HG03457 (cell line): ENCODE data around the gene SLC38A5.
"Not testable (repeated sequence)": the region's sequence is repeated elsewhere in the genome, so short reads cannot be mapped to it uniquely, and the experiment has no call there.

Source experiments
- ATAC-seq: cut with Tn5 transposase; IDR thresholded peaks from one replicate; pipeline ENCODE4 v1.9.1; 2021; ENCODE audit warnings: moderate number of reproducible peaks; ENCODE audit not compliant: unreplicated experiment

SLC38A5 gene

GRCh38 chrX:48470110-48470832 lies at the start of gene SLC38A5:
SLC38A5 (minus strand) TSS chrX:48470260; CDS start chrX:48467924, 2,336 bp downstream.
- ATAC-seq, result no peak

- ATAC-seq, result not testable (repeated sequence)
These were observed 49.4 kb upstream of the SLC38A5 start for GRCh38 chrX:48519481-48519880.

DNA sequence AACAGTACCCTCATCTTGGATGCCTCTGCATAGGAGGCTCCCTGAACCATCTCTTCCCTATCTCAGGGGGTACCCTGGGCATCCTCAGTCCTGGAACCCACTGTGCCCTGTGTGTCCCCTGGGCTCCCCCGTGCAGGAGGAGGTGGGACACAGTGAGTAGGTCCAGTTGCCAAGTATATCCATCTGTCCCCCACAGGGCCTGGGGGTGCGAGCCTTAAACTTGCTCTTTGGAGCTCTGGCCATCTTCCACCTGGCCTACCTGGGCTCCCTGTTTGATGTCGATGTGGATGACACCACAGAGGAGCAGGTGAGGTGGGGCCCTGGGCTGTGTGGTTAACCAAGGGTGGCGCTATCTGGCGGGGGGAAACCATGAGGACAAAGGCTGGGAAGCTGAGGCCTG lies 46.9 kb upstream of the SLC38A5 start:
- no peak for ATAC-seq

GRCh38 chrX:48516285-48516684 lies 46.2 kb upstream of the SLC38A5 start:
- ATAC-seq, result no peak

DNA sequence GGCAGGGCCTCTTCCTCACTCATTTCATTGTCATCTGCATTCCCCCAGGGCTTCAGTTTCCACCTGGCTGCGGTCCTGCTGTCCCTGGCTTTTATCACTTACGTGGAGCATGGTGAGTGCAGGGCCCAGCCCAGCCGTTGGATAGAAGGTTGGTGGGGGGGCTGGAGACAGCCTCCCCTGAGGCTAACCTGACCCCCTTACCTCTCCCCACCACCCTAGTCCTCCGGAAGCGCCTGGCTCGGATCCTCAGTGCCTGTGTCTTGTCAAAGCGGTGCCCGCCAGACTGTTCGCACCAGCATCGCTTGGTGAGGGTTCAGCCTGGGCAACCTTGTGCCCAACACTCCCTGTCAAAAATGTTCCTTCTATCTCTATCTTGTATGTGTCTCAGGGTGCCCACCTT lies 45.8 kb upstream of the SLC38A5 start:
- ATAC-seq, result no peak

GRCh38 chrX:48514868-48515460 lies 44.9 kb upstream of the SLC38A5 start:
- ATAC-seq, result no peak

GRCh38 chrX:48514126-48514806 lies 44.2 kb upstream of the SLC38A5 start:
- ATAC-seq, result no peak

GRCh38 chrX:48513670-48514069 lies 43.6 kb upstream of the SLC38A5 start:
- ATAC-seq, result no peak

- no peak for ATAC-seq
These were observed 42.4 kb upstream of the SLC38A5 start for GRCh38 chrX:48512371-48512935.

DNA sequence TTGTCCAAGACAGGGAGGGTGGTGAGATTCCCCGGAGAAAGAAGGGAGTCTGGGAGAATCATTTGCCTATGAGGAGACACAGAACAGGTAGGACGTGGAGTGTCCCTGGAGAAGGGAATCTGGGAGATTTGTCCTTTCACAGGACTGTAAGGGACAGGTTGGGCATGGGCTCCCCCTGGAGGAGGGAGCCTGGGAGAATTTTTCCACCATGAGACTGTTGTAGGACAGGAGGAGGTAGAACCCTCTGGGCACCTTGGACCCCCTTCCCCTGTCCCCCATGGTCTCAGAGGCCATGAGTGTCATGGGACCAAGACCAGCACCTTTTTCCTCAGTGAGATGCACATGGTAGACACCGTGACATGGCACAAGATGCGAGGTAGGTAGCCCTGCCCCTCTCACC lies 41.5 kb upstream of the SLC38A5 start:
- no peak for ATAC-seq

DNA sequence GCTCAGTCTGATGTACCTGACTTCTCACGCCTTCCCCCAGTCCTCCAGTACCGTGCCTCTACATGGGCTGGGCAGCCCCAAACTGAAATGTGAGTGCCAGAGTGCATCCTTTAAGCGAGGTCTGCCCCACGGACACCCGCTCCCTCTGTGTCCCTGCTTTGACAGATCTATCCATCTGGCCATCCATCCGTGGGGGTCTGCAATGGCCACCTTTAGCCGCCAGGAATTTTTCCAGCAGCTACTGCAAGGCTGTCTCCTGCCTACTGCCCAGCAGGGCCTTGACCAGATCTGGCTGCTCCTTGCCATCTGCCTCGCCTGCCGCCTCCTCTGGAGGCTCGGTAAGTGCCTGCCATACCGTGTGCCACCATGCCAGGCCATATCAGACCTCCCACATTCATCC lies 39.6 kb upstream of the SLC38A5 start:
- ATAC-seq, result no peak

DNA sequence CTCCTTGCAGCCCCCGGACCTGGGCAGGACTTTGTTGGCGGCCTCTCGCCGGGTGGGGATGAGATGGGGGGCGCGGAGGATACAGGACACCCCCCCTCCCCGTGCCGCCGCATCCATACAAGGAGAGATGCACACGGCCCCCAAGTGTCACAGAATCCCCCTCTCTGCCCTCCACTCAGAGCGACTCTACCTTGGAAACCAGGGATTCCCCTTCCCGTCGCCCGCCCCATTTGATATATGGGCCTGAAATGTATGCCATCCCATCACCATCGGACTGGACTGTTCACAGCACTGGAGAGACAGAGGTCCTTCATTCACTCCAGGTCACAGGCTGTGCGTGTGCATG lies 39.2 kb upstream of the SLC38A5 start:
- ATAC-seq, result no peak

DNA sequence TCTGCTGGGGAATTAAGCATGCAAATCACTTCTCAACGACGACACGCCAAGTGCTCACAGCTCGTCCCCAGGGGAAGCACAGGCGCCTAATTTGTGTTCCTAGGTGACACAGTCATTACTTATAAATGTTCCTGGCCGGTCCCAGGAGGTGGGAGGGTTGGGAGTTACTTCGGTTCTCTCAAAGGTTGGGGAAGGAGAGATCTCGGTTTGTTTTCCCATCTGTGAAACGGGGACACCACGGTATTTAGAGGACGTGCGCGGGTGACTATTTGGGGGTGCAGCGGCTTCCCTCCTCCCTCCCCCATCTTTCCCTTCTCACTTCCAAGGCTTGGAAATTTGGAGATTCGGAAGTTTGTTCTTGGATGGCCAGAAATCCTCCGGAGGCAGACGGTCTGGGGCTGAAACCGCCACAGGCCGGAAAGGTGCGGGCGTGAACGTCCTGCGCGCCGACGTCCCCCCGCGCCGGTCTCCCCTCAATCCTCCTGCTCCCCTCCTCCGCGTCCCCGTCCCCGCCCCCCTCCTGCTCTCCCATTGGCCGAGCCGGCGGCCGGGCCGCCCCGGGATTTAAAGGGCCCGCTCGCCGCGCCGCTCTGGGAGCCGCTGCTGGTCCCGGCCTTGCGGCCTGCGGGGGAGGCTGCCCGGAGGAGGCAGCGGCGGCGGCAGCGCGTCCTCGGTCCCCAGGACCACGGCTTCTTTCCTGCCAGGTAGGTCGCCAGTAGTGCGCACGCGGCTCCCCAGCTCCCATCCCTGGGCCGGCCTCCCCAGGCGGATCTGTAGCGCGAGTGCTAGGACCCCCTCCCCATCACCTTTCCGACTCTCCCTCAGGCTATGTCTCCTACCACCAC lies 38.6 kb upstream of the SLC38A5 start, which contains the start of gene PORCN:
Gene PORCN (plus strand): TSS at position 593 of the 845 bp plus-strand sequence. CDS start 829 bp downstream, outside the sequence.
- ATAC-seq, result peak; percentile 48

DNA sequence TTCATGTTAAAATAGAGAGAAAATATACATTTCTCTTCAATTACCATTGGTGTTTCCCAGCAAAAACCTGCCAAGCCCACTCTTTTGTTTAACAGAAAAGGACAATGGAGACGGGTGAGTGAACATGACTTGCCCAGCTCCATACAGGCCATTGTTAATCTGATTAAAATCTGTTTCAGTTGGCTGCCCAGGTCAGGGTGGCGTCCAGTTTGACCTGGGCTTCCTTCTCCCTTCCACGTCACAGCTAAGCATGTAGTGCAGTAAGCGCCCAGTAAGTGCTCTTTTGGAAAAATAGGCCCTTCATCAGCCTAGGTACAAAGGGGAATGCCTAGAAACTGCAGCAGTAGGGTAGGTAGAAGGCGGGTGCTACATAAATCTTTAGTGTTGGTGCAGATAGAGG lies 37.2 kb upstream of the SLC38A5 start:
- ATAC-seq, result no peak

- ATAC-seq, result no peak
These were observed 35.4 kb upstream of the SLC38A5 start for GRCh38 chrX:48505481-48505880.

DNA sequence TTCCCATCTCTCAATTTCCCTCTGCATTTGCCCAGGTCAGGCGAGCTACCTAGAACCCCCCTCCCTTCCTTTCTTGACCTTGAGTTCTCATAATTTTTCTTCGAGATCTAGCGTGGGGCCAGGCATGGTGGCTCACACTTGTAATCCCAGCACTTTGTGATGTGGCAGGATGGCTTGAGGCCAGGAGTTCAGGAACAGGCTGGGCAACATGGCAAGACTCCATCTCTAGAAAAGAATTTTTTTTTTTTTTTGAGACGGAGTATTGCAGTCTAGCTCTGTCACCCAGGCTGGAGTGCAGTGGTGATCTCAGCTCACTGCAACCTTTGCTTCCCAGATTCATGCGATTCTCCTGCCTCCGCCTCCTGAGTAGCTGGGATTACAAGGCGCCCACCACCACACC lies 34.2 kb upstream of the SLC38A5 start:
- no peak for ATAC-seq

DNA sequence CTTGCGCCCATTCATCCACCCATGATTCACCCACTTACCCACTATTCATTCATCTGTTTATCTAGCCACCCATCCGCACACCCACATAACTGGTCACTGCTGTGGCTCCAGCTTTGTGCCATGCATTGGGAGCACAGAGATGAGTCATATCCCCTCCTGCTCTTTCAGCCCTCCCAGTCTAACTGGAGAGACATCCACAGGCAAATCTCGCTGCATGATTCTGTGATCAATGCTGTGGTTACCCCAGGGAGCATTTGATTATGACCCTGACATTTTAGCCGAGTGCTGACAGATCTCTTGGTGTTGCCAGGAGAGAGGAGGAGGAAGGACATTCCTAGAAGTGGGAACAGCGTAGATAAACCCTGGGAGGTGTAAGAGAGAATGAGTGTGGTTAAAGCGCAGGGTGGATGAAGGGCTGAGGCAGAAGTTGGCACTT lies 28.3 kb upstream of the SLC38A5 start:
- ATAC-seq, result no peak

DNA sequence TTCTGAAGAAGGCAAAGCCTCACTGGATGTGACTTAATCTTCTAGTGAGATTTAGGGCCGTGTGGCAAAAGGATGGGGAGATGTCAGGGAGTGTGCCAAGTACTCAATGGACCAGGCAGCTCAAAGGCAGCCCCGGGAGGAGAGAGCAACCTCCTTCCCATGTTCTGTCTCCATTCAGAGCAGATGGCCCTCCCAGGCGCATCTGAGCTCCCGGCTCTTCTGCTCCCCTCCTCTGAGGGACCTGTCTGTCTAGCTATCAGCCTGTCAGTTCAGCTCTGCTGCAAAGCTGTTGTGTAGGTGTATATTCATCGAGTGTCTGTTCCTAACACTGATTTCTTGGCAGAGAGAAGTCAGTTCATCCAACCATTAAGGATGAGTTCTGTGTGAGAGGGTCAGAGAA lies 27.8 kb upstream of the SLC38A5 start:
- no peak for ATAC-seq

DNA sequence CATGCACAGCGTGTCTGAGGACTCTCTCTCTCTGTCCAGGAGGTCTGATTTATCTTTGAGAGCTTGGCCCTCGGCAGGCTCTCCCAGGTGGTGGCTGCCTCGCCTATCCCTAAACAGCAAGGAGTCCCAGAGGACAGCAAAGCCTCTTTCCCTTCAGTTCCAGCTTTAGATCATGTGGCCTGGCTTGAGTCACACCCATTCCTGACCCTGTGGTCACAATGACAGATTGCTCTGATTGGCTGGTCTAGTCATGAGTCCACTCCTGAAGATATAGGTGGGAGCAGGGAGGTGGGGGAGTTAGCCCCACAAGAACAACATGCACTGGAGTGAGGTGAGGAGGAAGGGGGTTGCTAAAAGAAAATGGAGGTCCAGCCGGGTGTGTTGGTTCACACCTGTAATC lies 26.6 kb upstream of the SLC38A5 start:
- no peak for ATAC-seq

GRCh38 chrX:48493890-48494364 lies 23.9 kb upstream of the SLC38A5 start:
- no peak for ATAC-seq
